ENCODE measurements around the gene CAPN12.
"Not testable (repeated sequence)": the region's sequence is repeated elsewhere in the genome, so short reads cannot be mapped to it uniquely, and the experiment has no call there.

Gene CAPN12, protein sequence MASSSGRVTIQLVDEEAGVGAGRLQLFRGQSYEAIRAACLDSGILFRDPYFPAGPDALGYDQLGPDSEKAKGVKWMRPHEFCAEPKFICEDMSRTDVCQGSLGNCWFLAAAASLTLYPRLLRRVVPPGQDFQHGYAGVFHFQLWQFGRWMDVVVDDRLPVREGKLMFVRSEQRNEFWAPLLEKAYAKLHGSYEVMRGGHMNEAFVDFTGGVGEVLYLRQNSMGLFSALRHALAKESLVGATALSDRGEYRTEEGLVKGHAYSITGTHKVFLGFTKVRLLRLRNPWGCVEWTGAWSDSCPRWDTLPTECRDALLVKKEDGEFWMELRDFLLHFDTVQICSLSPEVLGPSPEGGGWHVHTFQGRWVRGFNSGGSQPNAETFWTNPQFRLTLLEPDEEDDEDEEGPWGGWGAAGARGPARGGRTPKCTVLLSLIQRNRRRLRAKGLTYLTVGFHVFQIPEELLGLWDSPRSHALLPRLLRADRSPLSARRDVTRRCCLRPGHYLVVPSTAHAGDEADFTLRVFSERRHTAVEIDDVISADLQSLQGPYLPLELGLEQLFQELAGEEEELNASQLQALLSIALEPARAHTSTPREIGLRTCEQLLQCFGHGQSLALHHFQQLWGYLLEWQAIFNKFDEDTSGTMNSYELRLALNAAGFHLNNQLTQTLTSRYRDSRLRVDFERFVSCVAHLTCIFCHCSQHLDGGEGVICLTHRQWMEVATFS

DNA sequence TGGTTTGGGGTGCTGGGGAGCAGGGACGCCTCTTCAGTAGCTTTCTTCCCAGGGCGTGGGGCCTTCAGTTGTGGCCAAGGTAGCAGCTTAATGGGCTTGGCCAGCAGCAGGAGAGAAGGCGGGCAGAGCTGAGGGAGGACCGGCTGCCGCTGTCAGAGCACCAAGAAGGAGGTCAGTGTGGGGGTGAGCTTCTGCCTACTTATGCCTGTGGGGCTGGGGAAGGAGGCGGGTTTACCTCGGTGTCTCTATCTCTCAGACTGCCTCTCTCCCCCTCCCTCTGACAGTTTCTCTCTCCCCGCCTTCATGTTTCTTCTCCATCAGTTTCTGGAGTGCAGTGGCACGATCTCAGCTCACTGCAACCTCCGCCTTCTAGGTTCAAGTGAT is at the start of gene CAPN12:
TSS of gene CAPN12 (minus strand) at position 177 of the 384 bp plus-strand sequence. CDS start 309 bp downstream, outside the sequence.
- DNase-seq, result no peak

DNA sequence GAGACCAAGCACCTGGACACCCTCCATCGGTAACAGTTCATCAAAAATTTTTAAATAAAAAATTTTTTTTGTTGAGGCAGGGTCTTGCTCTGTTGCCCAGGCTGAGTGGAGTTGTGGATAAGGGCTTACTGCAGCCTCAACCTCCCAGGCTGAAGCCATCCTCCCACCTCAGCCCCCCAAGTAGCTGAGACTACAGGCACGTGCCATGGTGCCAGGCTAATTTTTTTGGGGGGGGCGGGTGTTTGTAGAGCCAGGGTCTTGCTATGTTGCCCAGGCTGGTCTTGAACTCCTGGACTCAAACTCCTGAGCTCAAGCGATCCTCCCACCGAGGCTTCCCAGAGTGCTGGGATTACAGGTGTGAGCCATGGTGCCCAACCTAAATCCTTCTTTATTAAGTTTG is 49.4 kb upstream of the CAPN12 start:
- no peak for DNase-seq

DNA sequence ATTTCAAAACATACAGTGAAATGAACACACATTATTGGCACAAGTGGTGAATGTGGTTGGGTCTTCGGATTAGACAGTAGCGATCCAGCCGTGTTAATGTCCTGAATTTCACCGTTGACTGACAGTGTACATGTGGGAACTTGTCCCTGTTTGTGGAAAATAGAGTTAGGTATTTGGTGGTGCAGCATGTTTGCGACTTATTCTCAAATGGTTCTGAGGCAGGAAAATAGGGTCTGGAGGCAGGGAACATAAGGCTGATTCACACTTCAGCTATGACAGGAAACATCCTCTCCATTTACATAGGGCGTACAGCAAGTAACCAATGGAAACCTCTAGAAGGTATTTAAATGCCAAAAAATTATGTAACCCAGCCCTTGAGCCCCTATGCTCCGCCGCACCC is 48.9 kb upstream of the CAPN12 start:
- DNase-seq, result no peak

DNA sequence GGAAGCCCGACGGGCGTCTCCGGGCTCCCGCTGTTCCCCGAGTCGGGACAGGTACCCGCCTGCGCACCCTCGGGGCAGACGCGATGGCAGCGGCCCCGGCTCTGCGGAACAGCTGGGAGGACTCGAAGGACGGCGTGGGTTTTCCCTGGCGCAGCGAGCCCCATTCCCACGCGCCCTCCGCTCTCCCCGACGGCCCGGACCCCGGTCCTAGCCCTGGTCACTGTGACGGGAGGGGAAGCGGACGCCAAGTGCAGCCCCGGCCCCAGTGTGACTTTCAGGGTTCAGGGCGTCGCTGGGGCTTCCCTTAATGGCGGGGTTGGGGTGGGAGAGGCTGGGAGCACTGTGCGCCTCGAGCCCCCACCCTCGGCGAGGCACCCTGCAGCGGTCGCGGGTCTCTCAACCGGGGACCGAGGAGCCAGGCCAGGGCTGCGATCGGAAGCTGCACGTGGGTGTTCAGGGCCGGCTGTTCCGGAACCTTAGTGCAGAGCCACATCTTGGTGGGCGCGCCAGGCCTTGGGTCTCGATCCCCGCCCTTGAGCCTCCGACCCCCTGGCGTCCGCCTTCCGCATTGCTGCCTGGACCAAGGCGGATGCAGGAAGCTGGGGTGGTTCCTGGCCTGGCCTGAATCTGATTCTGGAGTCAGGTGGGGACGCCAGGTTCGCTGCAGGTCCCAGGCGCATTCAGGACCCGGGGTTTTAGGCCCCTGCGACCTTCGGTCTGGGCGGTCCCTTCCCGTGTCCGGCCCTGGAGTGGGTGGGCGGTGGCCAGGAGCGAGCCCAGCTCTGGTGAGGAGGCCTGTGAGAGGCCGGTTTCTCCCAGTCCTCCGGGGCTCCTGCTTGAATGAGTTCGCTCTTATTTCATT is 48.2 kb upstream of the CAPN12 start:
- no peak for DNase-seq

DNA sequence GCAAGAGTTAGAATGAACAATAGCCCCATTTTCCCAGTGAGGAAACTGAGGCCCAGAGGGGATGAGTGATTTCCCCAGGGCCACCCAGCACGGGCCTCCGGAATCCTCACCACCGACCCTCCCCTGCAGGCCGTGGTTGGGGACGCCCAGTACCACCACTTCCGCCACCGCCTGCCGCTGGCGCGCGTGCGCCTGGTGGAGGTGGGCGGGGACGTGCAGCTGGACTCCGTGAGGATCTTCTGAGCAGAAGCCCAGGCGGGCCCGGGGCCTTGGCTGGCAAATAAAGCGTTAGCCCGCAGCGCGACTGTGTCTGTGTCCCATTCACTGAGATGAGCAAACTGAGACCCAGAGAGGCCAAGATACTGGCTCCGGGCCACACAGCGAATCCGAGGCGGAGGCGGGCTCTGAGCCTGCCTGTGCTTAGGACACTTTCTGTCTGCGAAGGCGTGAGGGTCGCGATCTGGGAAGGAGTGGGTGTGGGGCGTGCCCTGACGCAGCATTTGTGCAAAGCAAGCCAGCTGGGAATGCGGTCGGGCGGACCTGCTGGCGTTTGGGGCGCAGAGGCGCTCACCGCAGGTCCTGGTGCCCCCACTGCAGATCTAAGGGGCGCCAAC is 47.3 kb upstream of the CAPN12 start:
- not testable (repeated sequence) for DNase-seq

DNA sequence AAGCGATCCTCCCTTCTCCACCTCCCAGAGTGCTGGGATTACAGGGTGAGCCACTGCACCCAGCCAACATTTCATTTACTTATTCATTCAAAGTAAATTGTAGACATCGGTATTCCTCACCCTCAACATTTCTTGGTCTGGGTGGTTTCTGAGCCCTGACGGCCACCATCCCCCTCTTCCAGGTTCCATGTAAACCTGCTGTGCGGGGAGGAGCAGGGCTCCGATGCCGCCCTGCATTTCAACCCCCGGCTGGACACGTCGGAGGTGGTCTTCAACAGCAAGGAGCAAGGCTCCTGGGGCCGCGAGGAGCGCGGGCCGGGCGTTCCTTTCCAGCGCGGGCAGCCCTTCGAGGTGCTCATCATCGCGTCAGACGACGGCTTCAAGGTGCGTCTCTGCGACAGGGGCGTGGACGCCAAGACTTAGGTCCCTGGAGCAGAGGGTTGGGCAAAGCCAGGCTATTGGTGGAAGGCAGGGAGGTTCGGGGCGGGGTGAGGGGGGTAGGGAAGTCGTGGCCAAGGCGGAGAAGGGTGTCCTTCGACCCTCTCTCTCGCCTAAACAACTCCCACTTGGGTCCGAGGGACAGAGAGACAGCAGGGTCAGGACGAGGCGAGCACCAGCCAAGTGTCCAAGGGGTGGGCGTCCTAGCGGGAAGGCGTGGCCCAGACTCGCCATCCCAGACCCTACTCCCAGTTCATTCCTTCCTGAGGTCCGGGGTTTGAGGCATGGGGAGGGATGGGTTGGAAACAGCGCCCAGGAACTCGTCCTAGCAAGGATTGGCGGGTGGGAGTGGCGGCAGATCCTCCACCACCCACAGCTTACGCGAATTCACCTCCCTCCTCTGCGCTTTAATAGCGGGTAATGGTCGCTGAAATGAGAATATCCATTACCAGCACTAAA is 46.5 kb upstream of the CAPN12 start:
- DNase-seq, result not testable (repeated sequence)

DNA sequence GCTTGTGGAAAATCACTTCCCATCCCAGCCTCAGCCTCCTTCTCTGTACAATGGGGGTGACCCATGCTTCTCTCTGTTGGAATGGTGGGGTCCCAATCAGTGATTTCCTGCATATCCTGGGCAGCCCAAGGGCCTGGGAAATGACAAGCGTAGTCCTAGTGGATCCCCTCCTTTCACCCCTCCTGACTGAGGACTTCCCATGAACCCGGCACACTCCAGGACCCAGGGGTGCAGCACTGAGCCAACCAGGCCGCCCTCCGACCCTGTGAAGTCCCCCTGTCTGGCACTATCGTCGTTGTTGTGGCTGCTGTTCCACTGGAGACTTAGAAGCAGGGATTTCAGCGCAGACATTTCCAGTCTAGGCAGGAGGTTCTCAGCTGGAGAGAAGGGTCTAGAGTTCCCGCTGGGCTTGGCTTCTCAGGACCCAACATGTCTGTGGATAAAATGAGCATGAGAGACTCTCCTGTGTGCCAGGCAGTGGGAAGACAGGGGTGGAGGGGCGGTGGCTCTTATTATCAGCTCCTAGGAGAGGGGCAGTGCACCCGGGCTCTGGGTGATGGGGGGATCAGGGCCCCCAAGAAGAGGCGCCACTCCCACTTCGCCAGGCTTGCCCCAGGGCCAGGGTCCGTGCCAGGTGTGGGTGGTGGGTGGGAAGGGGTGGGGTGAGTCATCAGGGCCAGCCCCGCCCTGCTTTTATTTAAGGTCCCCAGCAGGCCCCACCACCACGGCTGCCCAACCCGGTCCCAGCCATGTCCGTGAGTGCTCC is 44.4 kb upstream of the CAPN12 start, which contains the start of gene LGALS7B:
TSS of gene LGALS7B (plus strand) at position 723 of the 766 bp plus-strand sequence. CDS start at position 750, 27 bp downstream.
- no peak for DNase-seq

DNA sequence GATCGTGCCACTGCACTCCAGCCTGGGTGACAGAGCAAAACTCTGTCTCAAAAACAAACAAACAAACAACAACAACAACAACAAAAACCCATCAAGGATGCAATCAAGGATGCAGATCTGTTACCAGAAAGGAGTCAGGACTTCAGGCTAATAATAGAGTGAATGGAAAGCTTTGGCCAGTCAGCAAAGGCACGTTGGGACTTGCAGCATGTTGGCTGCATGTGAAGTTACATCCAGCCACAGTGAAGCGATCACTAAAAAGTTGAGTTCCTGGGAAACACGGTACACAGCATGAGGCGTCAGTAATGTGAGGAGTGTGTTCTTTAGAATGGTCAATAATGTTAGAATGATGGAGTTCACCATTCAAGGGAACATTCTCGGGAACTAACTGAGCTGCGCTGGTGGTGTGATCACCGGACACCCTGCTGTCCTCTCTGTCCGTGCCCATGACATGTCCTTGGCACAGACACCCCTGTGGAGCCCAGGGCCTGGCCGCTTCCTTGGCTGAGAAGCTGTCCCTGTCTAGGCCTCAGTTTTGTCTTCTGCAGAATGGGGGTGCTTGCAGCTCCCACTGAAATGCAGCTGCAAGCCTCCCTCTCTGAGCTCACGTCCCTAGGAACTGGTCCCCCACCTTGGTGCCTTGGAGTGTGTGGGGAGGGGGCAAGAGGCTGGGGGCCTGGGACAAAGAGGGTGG is 42.4 kb upstream of the CAPN12 start:
- no peak for DNase-seq

DNA sequence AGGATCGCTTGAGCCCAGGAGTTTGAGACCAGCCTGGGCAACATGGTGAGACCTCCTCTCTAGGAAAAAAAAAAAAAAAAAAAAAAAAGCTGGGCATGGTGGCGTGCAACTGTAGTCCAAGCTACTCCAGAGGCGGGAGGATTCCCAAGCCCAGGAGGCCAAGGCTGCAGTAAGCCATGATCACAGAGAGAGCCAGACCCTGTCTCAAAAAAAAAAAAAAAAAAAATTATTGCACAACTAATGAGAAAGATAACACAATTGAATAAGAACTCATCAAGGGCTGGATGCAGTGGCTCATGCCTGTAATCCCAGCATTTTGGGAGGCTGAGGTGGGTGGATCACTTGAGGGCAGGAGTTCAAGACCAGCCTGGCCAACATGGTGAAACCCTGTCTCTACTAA is 41.8 kb upstream of the CAPN12 start:
- not testable (repeated sequence) for DNase-seq

DNA sequence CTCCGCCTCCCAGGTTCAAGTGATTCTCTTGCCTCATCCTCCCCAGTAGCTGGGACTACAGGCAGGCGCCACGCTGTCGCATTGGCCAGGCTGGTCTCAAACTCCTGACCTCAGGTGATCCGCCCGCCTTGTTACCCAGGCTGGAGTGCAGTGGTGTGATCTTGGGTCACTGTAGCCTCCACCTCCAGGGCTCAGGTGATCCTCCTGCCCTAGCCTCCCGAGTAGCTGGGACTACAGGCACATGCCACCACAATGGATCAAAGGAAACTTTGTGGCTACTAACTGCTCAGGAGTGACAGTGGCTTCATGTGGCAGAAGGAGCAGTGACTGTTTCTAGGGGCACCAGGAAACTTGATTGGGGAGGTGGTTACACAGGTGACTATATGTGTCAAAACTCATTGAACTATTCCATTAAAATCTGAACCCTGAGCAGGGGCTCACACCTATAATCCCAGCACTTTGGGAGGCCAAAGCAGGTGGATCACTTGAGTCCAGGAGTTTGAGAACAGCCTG is 41.0 kb upstream of the CAPN12 start:
- no peak for DNase-seq

DNA sequence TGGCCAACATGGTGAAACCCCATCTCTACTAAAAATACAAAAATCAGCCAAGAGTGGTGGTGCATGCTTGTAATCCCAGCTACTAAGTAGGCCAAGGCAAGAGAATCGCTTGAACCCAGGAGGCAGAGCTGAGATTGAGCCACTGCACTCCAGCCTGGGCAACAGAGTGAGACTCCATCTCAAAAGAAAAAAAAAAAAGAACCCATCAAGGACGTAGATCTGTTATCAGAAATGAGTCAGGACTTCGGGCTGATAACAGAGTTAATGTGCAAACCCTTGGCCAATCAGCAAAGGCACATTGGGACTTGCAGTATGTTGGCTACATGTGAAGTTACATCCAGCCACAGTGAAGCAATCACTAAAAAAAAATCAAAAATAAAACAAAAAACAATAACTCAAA is 40.0 kb upstream of the CAPN12 start:
- DNase-seq, result no peak

DNA sequence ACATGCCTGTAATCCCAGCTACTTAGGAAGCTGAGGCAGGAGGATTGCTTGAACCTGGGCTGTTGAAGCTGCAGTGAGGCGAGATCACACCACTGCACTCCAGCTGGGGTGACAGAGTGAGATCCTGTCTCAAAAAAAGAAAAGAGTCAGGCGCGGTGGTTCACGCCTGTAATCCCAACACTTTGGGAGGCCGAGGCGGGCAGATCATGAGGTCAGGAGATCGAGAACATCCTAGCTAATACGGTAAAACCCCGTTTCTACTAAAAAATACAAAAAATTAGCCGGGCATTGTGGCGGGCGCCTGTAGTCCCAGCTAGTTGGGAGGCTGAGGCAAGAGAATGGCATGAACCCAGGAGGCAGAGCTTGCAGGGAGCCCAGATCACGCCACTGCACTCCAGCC is 37.9 kb upstream of the CAPN12 start:
- not testable (repeated sequence) for DNase-seq

DNA sequence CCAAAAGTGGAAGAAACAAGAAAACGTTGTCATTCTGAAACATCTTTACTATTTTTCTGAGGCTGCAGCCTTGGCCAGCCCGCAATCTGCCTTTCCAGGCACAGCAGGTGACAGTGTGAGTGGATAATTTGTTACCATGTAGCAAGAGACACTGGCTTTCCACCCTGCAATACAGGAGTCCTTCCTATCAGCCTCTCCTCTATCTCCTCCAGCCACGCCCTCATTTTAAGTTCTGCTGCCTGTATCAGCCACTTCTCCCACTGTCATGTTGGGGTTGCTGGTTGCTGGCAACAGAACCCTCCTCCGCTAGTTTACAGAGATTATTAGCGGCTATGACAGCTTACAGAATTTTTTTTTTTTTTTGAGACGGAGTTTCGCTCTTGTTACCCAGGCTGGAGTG is 36.8 kb upstream of the CAPN12 start:
- DNase-seq, result no peak

DNA sequence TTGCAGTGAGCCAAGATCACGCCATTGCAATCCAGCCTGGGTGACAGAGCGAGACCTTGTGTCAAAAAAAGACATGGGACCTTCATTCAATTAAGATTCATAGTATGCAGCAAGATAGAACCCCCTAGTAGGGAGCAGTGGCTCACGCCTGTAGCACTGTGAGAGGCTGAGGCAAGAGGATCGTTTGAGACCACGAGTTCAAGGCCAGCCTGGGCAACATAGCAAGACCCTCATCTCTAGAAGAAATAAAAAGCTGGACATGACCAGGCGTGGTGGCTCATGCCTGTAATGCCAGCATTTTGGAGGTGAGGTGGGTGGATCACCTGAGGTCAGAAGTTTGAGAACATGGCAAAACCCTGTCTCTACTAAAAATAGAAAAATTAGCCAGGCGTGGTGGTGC is 36.2 kb upstream of the CAPN12 start:
- no peak for DNase-seq

DNA sequence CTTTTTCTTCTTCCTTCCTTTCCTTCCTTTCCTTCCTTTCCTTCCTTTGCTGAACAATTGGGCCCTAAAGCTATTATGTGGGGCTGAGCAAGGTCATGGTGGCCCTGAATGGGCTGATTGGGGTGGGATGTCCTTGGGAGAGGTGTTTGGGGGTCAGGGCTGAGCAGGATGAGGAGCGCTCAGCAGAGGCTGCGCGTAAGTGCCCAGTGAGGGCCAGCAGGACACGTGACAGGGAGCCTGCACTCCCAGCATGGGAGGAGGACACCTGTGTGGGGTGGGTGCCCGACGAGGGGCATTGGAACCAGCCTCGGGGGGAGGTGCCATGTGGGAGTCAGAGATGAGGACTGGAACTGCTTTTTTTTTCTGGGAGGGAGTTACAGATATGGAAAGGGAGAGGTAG is 34.5 kb upstream of the CAPN12 start:
- no peak for DNase-seq

DNA sequence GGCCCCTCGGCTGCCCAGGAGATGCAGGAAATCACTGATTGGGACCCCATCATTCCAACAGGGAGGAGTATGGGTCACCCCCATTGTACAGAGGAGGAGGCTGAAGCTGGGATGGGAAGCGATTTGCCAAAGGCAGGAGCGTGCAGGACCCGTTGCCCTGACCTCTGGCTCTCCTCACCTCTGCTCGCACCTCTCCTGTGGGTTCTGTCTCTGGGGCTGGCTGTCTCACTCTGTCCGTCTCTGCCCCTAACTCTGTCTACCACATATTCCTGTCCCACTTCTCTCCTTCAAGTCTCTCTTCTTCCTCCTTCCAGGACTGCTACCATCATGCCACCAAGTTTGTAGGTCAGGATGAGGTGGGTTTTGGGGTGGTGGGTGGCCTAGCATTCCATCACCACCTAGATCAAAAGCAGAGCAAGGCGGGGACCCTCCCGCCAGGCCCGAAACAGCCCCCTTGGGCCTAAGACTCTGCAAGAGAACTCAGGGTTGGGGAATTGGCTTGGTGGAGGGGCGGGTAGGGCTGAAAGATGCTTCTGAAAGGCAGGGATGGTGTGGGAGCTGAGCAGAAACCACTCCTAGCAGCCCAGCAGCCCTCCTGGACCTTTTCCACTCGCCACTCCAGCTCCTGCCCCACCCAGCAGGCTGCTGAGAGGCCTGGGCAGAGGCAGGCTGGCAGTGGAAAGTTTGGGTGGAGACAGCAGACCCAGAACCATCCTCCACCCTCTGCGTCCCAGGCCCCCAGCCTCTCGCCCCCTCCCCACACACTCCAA is 30.1 kb upstream of the CAPN12 start:
- DNase-seq, result no peak

DNA sequence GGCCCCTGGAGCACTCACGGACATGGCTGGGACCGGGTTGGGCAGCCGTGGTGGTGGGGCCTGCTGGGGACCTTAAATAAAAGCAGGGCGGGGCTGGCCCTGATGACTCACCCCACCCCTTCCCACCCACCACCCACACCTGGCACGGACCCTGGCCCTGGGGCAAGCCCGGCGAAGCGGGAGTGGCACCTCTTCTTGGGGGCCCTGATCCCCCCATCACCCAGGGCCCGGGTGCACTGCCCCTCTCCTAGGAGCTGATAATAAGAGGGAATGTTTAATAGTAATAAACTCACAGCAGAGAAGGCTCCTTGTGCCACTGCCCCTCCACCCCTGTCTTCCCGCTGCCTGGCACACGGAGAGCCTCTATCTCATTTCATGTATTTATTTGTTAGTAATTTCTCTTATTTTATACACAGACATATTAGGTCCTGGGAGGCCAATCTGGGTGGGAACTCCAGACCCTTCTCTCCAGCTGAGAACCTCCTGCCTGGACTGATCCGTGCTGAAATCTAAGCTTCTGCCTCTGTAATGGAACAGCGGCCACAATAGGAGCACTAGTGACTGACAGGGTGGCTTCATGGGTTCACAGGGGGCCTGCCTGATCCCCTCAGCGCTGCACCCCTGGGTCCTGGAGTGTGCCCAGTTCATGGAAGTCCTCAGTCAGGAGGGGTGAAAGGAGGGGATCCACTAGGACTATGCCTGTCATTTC is 29.3 kb upstream of the CAPN12 start, which contains the start of gene LGALS7:
TSS of gene LGALS7 (minus strand) at position 49 of the 709 bp plus-strand sequence. CDS start at position 24, 25 bp downstream.
- DNase-seq, result no peak

DNA sequence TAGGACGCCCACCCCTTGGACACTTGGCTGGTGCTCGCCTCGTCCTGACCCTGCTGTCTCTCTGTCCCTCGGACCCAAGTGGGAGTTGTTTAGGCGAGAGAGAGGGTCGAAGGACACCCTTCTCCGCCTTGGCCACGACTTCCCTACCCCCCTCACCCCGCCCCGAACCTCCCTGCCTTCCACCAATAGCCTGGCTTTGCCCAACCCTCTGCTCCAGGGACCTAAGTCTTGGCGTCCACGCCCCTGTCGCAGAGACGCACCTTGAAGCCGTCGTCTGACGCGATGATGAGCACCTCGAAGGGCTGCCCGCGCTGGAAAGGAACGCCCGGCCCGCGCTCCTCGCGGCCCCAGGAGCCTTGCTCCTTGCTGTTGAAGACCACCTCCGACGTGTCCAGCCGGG is 27.3 kb upstream of the CAPN12 start:
- DNase-seq, result not testable (repeated sequence)
